Uterus (tissue), 4 donors: ENCODE measurements around the gene SCN3B. TPM values are rescaled to one million over a fixed set of nuclear protein-coding genes. Genes with fewer than 3 reads are reported as not detected.

Source experiments
- DNase-seq, 2 donors: peaks; one replicate each; pipeline ENCODE4 v3.0.0-alpha.2; 2019 to 2020
- H3K27ac ChIP-seq, 2 donors: fragments of 200-600 bp; sonication (generic); 1 replicate in 1 of 2; 2 replicates in 1 of 2; pipeline ENCODE4 v1.5.1; 2016 to 2018
- H3K27me3 ChIP-seq, 2 donors: fragments of 200-600 bp; sonication (generic); one replicate each; pipeline ENCODE4 v1.5.1; 2018 to 2019; ENCODE audit warnings: control low read depth in 1 of 2
- H3K36me3 ChIP-seq, 2 donors: fragments of 200-600 bp; sonication (generic); one replicate each; pipeline ENCODE4 v1.5.1; 2019; ENCODE audit warnings: control low read depth in 1 of 2
- H3K4me1 ChIP-seq, 2 donors: fragments of 200-600 bp; sonication (generic); one replicate each; pipeline ENCODE4 v1.5.1; 2018 to 2019; ENCODE audit warnings: control low read depth in 1 of 2
- H3K4me3 ChIP-seq, 2 donors: fragments of 200-600 bp; sonication (generic); 1 replicate in 1 of 2; 2 replicates in 1 of 2; pipeline ENCODE4 v1.5.1; 2018 to 2019; ENCODE audit warnings: mild to moderate bottlenecking in 1 of 2
- H3K9me3 ChIP-seq, 2 donors: fragments of 200-600 bp; sonication (generic); one replicate each; pipeline ENCODE4 v1.5.1; 2019; ENCODE audit warnings: control low read depth in 1 of 2
- POLR2A ChIP-seq, 2 donors: fragments of 450-650 bp; IDR thresholded peaks; one replicate each; pipeline ENCODE4 v1.6.1; 2016; ENCODE audit warnings: antibody characterized with exemption in 2 of 2, mild to moderate bottlenecking in 1 of 2, moderate library complexity in 1 of 2
- intact Hi-C: fragments of 100-400 bp; cut with DNase I; formaldehyde crosslinking; loops from one replicate; pipeline ENCODE4 v1.15.1; 2023; ENCODE audit warnings: low total_unique reads
- total RNA-seq, 4 donors: library from RNA; depleted of rRNA in 3 of 4; stranded (reverse); fragments of >200 nt in 3 of 4; gene quantifications; one replicate each; pipeline versions ENCODE4 v1.1.0 to v1.2.4, GENCODE V29; 2014 to 2023
- TF ChIP-seq, protein P1 (sequence below), 4 experiments: fragments of 200-600 bp in 2 of 4; fragments of 450-650 bp in 2 of 4; sonication (generic) in 2 of 4; IDR thresholded peaks; one replicate each; pipeline ENCODE4 v1.5.1; 2016 to 2019; ENCODE audit warnings: antibody characterized with exemption in 4 of 4, mild to moderate bottlenecking in 2 of 4, moderate library complexity in 1 of 4
- donor health status: DM: yes; HTN: yes; CAD: no.

SCN3B gene
- total RNA-seq, 4 donors from 2014 or later, result 0.51 to 2.8 (median 2.0) TPM

DNA sequence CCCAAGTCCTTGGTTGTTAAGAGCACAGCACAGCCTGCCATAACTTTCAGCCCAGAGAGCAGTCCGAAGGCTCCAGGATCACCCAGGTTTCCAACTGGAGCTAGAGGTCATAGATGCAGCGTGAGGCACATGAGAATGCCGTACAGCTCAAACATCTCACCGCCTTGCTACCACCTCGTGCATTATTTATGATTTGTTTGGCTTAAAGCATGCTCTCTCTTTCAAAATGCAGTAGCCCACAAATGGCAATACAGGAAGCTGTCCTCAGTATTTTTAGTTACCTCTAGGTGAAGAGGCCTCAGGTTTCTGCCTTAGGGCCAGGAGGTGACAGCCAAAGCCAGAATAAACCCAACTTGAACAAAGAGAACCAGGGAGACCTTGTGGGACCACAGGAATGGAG lies 14.4 kb downstream of the SCN3B start:
- TF ChIP-seq, protein P1, sequence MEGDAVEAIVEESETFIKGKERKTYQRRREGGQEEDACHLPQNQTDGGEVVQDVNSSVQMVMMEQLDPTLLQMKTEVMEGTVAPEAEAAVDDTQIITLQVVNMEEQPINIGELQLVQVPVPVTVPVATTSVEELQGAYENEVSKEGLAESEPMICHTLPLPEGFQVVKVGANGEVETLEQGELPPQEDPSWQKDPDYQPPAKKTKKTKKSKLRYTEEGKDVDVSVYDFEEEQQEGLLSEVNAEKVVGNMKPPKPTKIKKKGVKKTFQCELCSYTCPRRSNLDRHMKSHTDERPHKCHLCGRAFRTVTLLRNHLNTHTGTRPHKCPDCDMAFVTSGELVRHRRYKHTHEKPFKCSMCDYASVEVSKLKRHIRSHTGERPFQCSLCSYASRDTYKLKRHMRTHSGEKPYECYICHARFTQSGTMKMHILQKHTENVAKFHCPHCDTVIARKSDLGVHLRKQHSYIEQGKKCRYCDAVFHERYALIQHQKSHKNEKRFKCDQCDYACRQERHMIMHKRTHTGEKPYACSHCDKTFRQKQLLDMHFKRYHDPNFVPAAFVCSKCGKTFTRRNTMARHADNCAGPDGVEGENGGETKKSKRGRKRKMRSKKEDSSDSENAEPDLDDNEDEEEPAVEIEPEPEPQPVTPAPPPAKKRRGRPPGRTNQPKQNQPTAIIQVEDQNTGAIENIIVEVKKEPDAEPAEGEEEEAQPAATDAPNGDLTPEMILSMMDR (IDR thresholded peaks at IDR 0.05), result no peak
- no peak for TF ChIP-seq POLR2A (IDR thresholded peaks at IDR 0.05)
- Histone ChIP-seq H3K36me3 (no peaks in the 10 kb centered on the region), H3K4me3 (no peak overlapping the region), H3K27me3 (no peaks in the 10 kb centered on the region), H3K27ac (no peak overlapping the region), H3K4me1 (no peaks in the 10 kb centered on the region), H3K9me3 (no peaks in the 10 kb centered on the region)
- DNase-seq, result no peak
- intact Hi-C loops, result no loop called here

DNA sequence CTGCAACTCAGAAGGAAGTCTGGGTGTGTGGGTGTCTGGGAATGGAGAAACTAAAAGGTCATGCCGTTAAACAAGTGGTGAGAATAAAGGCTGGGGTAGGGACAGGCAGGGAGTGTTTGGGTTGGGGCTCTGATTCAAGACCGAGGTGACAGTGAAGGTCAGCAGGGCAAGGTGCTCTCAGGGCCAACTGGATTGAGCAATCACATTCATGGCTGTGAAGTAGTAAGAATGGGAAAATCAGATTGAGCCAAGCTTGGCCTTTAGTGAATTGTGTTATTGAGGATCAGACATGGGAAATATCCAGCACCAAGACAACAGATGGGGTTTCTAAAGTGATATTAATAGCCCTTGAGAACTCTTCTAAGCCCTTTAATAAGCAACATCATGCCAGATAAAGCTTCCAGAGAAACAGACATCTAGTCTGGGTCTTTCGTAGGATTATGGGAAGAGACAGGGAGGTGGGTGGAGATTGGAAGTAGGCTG lies 24.3 kb downstream of the SCN3B start:
- Histone ChIP-seq H3K4me3 (no peak overlapping the region), H3K9me3 (no peaks in the 10 kb centered on the region), H3K27ac (peak overlapping the region; percentile 39 to 61), H3K36me3 (no peaks in the 10 kb centered on the region), H3K4me1 (peaks cover 0 to 8% of the 10 kb centered on the region in 2 donors), H3K27me3 (no peaks in the 10 kb centered on the region)
- DNase-seq, result peak; percentile 51 to 75
- TF ChIP-seq, protein P1 (IDR thresholded peaks at IDR 0.05), result no peak
- no peak for TF ChIP-seq POLR2A (IDR thresholded peaks at IDR 0.05)
- intact Hi-C loops, result no loop called here

- H3K9me3 ChIP-seq, result no peaks in the 10 kb centered on the region
- intact Hi-C loops, result no loop called here
- peak; percentile 92 for DNase-seq
- H3K27me3 ChIP-seq, result no peaks in the 10 kb centered on the region
- H3K27ac ChIP-seq, result peak overlapping the region; percentile 39 to 61
- peaks cover 0 to 8% of the 10 kb centered on the region in 2 donors for H3K4me1 ChIP-seq
- TF ChIP-seq POLR2A (IDR thresholded peaks at IDR 0.05), result no peak
- no peak overlapping the region for H3K4me3 ChIP-seq
- H3K36me3 ChIP-seq, result no peaks in the 10 kb centered on the region
These were observed 25.3 kb downstream of the SCN3B start for GRCh38 chr11:123628936-123629683.

DNA sequence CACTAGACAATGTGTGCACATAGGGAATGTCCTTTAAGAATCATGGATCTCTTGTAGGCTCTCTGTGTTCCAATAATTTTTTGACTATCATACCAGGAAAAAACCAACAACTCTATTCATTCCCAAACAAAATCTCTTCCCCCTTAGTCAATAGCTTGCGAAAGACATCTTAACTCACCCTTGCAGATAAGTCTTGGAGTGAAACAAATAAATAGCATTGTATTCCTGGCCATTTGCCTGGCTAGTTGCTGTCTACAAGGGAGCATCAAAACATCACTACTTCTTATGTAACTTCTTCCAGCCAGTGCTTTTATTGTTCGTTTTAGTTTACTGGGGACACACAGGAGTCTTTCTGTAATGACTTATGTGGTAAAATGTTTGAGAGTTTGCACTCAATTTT lies 29.4 kb downstream of the SCN3B start:
- H3K27ac ChIP-seq, result no peak overlapping the region
- no peaks in the 10 kb centered on the region for H3K4me1 ChIP-seq
- no peak for DNase-seq
- intact Hi-C loops, result no loop called here
- no peaks in the 10 kb centered on the region for H3K27me3 ChIP-seq
- no peaks in the 10 kb centered on the region for H3K9me3 ChIP-seq
- H3K4me3 ChIP-seq, result no peak overlapping the region
- H3K36me3 ChIP-seq, result no peaks in the 10 kb centered on the region
- no peak for TF ChIP-seq POLR2A (IDR thresholded peaks at IDR 0.05)
- TF ChIP-seq, protein P1 (IDR thresholded peaks at IDR 0.05), result no peak

DNA sequence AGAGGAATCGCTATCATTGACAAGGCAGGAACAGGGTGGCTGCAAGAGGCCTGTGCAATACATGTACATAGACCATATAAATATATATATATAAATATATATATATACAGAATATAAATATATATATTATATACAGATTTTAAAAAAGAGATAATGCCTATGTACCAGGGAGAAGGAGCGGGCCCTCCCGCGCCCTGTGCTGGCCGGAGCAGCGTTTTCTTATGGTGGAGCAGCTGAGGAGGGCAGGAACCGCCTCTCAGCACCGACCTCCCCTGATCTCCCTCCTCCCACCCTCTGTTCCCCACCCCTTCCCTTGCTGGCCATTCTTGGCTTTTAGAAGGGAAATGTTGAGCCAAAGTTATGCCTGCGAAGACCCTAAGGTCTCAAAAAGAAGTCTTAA lies 31.8 kb downstream of the SCN3B start:
- no peaks in the 10 kb centered on the region for H3K36me3 ChIP-seq
- no peak overlapping the region for H3K27ac ChIP-seq
- TF ChIP-seq, protein P1 (IDR thresholded peaks at IDR 0.05), result no peak
- no peak for TF ChIP-seq POLR2A (IDR thresholded peaks at IDR 0.05)
- intact Hi-C loops, result no loop called here
- H3K27me3 ChIP-seq, result no peaks in the 10 kb centered on the region
- DNase-seq, result no peak
- no peaks in the 10 kb centered on the region for H3K9me3 ChIP-seq
- no peaks in the 10 kb centered on the region for H3K4me1 ChIP-seq
- H3K4me3 ChIP-seq, result no peak overlapping the region
